NCI-H146 treated with DMSO at 0.1 percent for 48 hours (cell line): Measurements from ENCODE around the gene LGALS14.

Experiments
- DNase-seq: peaks from one replicate; lab custom pipeline; 2025; ENCODE audit not compliant: unreplicated experiment; lab: John Stamatoyannopoulos, UW

The LGALS14 gene

GRCh38 chr19:39745643-39746042 is 41.4 kb downstream of the LGALS14 start:
- DNase-seq: no peak

DNA sequence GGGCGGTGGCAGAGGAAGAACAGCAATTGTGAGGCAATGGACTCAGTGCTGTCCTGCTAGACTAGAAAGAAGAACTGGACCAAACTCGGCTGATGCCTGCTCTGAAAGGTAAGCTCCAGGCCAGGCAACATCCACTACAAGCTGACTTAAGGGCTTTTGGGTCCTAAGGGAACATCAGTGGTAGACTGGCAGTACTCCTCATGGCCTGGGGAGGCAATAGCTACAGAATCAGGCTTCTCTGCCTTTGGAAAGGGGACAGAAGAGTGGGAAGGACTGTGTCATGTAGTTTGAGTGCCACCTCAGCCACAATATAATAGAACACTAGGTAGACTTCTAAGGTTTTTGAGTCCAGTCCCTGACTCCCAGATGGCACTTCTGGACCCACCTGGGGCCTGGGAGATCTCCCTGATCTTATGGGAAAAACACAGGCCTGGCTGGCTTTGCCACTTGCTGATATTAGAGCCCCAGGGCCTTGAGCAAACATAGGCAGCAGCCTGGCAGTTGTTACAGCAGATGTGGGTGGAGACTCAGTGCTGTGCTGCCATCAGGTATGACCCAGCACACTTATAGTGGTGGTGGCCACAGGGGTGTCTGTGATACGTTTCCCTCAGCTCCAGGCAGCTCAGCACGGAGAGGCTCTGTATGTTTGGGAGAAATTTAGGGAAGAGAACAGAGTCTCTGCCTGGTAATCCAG is 42.7 kb downstream of the LGALS14 start:
- DNase-seq: peak; percentile 60

DNA sequence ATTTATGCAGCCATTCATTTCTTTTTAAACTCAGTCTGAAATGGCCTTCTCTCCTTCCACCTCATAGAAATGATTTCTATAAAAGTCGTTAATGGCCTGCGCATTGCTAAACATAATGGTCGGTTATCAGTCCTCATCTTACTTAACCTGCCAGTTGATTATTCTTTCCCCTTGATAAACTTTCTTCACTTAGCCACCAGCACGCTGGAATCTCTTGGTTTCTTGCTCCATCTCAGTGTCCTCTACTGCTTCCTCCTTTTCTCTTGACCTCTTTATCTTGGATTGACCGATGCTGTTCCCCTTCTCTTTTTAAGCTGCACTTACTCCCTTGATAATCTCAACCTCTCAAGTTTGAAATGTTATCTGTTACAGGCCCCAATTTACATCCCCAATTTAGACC is 45.7 kb downstream of the LGALS14 start:
- DNase-seq: no peak

GRCh38 chr19:39752390-39752789 is 48.1 kb downstream of the LGALS14 start:
- no peak for DNase-seq

- no peak for DNase-seq
These were observed 48.5 kb downstream of the LGALS14 start for GRCh38 chr19:39752795-39753194.

GRCh38 chr19:39754544-39754943 is 50.3 kb downstream of the LGALS14 start:
- DNase-seq: no peak

DNA sequence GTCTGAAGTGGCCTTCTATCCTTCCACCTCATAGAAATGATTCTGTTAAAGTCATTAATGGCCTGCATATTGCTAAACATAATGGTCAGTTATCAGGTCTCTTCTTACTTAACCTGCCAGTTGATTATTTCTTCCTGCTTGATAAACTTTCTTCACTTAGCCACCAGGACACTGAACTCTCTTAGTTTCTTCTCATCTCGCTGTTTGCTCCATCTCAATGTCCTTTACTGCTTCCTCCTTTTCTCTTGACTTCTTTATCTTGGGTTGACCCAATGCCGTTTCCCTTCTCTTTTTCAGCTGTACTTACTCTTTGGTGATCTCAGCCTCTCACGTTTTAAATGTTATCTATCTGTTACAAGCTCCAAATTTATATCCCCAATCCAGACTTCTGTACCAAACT is 50.7 kb downstream of the LGALS14 start:
- no peak for DNase-seq
